GM10266 (cell line): ENCODE measurements around the gene TOP3B.

Source experiments
- DNase-seq: peaks from one replicate; pipeline ENCODE4 v3.0.0; 2012; ENCODE audit errors: extremely low spot score
- TF ChIP-seq, protein P1 (sequence below): IDR thresholded peaks from 2 replicates; pipeline ENCODE4 v1.5.1; 2012; ENCODE audit warnings: mild to moderate bottlenecking, low read depth; ENCODE audit not compliant: control insufficient read depth, insufficient read depth; ENCODE audit errors: missing control alignments

TOP3B gene

DNA sequence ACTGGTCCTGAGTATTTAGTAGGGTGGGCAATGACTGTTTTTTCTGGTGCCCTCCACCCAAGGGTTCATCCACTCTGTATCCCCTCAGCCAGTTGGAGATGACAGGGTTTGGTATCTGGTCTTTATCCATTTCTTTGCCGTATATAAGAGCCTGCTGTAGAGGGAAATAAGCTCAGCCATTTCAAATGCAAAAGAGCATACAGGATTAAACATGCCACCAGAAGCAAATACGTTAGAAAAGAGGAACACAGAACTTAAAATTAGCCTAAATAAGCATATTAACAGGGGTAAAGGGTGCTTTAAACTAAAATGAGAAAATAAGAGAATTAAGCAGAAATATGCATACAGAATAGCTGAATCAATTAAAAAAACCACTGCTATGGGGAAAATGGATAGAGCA is 27.8 kb upstream of the TOP3B start:
- DNase-seq: no peak
- TF ChIP-seq, protein P1, sequence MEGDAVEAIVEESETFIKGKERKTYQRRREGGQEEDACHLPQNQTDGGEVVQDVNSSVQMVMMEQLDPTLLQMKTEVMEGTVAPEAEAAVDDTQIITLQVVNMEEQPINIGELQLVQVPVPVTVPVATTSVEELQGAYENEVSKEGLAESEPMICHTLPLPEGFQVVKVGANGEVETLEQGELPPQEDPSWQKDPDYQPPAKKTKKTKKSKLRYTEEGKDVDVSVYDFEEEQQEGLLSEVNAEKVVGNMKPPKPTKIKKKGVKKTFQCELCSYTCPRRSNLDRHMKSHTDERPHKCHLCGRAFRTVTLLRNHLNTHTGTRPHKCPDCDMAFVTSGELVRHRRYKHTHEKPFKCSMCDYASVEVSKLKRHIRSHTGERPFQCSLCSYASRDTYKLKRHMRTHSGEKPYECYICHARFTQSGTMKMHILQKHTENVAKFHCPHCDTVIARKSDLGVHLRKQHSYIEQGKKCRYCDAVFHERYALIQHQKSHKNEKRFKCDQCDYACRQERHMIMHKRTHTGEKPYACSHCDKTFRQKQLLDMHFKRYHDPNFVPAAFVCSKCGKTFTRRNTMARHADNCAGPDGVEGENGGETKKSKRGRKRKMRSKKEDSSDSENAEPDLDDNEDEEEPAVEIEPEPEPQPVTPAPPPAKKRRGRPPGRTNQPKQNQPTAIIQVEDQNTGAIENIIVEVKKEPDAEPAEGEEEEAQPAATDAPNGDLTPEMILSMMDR: no peak

DNA sequence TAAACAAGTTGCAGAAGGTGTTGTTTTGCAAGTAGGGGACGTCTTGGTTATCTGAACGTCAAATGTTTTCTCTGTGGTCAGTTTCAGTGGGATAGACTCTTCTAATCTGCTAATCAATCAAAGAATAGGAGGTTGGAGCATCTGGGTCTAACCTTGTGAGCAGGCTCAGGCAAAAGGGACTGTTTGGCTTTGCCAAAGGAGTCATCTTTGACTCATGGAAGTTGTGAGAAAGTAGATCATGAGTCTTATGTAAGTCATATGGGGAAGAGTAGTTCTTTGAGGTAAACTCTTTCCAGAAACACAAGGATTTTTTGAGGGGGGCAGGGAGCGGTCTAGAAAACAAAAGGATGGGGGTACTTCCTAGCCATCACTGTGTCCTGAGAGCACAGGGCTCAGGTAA is 27.1 kb upstream of the TOP3B start:
- no peak for DNase-seq
- TF ChIP-seq, protein P1: no peak

DNA sequence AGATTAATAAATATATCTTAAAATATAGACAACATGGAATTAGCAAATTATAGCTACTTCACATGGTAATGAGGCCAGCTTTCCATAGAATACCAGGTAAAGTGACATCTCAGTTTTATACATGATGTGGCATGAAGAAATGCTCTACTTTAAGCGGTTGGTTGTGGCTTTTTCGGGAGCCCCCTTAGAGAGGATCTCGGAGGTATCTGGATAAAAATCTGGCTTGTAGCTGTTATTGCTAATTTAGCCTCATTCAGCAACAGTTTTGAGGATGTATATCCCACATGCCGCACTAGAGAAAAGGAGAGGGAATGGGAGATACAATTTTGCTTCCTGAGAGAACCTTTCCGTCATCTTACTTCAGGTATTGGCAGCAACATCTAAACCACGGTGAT is 24.0 kb upstream of the TOP3B start:
- DNase-seq: no peak
- TF ChIP-seq, protein P1: no peak

DNA sequence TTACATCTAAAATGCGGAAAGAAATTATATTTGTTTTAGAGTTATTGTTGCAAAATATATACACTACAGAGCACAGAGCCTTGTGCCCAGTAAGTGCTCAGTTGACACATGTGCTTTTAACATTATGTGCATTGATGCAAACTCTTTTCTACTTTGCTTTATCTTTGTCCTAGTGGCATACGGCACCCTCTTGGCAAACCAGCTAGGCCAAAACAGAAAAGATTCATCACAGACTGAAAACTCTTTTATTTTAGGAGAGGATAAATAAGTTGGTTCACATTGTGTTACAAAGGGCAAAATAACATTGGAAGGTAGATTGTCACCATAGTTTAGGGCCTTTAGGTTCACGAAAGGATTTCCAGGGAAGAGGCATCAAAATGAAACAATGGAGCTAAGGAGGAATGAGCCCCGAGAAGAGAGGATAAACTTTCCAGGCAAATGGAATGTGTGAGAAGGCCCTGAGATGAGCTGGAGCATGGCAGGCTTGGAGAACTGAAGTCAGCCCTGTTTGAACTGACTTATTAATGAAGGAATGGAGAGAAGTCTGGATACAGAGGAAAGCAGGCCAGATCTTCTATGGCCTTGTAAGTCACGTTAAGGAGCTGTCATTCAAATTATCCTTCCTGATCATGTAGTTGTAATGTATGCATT is 23.5 kb upstream of the TOP3B start:
- DNase-seq: no peak

DNA sequence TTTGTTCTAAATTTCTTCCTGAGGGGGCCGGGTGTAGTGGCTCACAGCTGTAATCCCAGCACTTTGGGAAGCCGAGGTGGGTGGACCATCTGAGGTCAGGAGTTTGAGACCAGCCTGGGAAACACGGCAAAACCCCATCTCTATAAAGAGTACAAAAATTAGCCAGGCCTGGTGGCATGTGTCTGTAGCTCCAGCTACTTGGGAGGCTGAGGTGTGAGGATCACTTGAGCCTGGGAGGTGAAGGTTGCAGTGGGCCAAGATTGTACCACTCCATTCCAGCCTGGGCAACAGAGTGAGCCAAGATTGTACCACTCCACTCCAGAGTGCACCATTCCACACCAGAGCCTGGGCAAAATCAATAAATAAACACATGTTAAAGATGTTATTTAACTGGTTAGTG is 20.6 kb upstream of the TOP3B start:
- TF ChIP-seq, protein P1: no peak
- no peak for DNase-seq

More for the DNA sequence above, 23.5 kb upstream of the TOP3B start:
- TF ChIP-seq, protein P1: no peak

DNA sequence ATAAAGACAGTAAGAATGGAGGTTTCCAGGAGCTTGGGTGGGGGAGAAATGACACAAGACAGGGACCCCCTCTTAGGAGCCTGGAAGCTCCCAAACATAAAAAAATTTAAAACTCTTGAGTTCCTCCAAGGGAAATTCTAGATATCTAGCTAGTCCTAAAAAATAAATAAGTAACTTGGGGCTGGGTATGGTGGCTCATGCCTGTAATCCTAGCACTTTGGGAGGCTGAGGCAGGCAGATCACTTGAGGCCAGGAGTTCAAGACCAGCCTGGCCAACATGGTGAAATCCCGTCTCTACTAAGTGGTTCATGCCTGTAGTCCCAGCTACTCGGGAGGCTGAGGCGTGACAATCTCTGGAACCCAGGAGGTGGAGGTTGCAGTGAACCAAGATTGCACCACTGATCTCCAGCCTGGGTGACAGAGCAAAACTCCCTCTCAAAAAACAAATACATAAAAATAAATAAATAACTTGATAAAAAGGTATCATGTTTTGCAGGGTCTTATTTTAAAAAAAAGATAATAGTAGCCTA is 20.0 kb upstream of the TOP3B start:
- DNase-seq: no peak
- TF ChIP-seq, protein P1: no peak

DNA sequence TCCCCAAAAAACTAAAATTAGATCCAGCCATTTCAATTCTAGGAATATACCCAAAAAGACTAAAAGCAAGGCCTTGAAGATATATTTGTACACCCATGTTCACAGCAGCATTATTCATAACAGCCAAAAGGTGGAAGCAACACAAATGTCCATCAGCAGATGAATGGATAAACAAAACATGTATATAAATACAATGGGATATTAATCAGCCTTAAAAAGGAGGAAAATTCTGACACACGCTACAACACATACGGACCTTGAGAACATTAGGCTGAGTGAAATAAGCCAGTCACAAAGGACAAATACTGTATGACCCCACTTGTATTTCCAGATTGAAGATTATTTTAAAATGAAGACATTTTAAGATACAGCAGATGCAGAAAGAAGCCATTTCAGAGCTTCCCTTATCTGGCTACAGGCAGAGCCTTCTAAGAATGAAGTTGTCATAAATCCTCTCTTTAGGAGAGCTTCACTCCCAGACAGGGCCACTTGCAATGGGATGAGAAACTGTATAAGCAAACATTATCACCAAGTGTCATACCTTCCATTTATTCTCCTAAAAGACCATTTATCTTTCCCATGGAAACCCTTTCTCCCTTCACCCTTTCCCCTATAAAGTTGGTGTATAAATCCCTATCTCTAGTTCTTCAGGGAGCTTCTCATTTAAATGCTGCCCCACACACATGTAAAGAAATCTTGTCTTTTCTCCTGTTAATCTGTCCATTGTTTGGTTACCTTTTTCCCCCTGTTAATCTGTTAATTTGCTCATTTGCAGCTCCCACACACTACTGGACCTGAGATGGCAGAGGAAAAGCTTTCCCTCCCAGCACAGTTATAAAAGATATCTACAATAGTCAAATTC is 19.3 kb upstream of the TOP3B start:
- TF ChIP-seq, protein P1: no peak
- no peak for DNase-seq
